GM12864 (cell line): Measurements from ENCODE around the gene ZNF530.

Source experiments
- DNase-seq: peaks from one replicate; pipeline ENCODE4 v3.0.0-alpha.2; 2011; ENCODE audit warnings: low read depth
- H3K4me3 ChIP-seq: 2 replicates; pipeline ENCODE4 v1.5.1; 2011; ENCODE audit warnings: mild to moderate bottlenecking, low read depth, low read length, control low read depth
- CTCF ChIP-seq: IDR thresholded peaks from 2 replicates; pipeline ENCODE4 v1.5.1; 2011; ENCODE audit warnings: low read depth, mild to moderate bottlenecking, moderate library complexity, low read length, control low read depth, inconsistent platforms; ENCODE audit errors: missing control alignments

Gene ZNF530

GRCh38 chr19:57611113-57611512, 11.4 kb downstream of the ZNF530 start:
- H3K4me3 ChIP-seq: no peak overlapping the region
- no peak for TF ChIP-seq CTCF
- DNase-seq: no peak

- peak within 1 kb of the TSS; percentile 59 for H3K4me3 ChIP-seq
Observed at GRCh38 chr19:57613941-57614743, 14.5 kb downstream of the ZNF530 start, which contains the start of gene ZNF134. Gene ZNF134 (plus strand): TSS chr19:57614242. CDS start chr19:57619469, 5,227 bp downstream.

DNA sequence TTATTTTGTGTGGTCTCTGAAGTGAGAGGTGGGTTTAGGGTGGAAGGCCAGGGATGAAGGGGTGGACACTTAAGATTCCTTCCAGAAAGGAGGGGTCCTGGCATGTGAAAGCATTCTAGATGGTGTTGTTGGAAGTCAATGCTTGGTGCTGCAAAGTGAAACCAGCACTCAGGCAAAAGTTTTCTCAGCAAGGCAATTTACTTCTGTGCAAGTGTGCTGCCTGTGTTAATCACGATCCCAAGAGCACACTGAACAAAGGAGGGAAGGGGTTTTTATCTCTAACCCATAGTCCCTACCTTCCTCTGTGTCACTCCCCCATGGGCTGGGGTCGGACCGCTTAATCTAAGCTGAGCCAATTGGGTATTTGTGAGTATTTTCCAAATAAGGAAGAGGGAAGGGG, 15.7 kb downstream of the ZNF530 start:
- DNase-seq: no peak
- H3K4me3 ChIP-seq: no peak overlapping the region
- TF ChIP-seq CTCF: no peak

More at GRCh38 chr19:57613941-57614743, 14.5 kb downstream of the ZNF530 start, which contains the start of gene ZNF134:
- peak; percentile 83 for DNase-seq
- TF ChIP-seq CTCF: peak; percentile 16

DNA sequence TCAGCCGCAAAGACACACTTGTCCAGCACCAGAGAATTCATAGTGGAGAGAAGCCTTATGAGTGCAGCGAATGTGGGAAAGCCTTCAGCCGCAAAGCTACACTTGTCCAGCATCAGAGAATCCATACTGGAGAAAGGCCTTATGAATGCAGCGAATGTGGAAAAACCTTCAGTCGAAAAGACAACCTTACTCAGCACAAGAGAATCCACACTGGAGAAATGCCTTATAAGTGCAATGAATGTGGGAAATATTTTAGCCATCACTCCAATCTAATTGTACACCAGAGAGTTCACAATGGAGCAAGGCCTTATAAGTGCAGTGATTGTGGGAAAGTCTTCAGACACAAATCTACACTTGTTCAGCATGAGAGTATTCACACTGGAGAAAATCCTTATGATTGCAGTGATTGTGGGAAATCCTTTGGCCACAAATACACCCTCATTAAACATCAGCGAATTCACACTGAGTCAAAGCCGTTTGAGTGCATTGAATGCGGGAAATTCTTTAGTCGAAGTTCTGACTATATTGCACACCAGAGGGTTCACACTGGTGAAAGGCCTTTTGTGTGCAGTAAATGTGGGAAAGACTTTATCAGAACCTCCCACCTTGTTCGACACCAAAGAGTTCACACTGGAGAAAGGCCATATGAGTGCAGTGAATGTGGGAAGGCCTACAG, 21.1 kb downstream of the ZNF530 start:
- H3K4me3 ChIP-seq: no peak overlapping the region
- no peak for TF ChIP-seq CTCF
- DNase-seq: no peak

DNA sequence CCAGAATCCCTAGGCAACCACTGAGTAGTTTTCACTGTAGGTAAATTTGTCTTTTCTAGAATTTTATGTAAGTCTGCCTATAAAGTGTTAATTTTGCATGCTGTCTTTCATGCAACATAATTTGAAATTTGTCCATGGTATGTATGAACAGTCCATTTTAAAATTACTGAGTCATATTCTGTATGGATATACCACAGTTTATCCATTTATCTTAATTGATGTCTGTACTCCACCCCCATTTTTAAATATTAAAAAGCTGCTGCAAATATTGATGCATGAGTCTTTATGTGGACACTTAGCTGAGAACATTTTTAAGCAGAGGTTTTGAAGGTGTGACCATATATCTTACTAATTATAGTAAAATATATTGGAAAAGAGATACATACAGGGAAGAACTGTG, 23.4 kb downstream of the ZNF530 start:
- no peak for TF ChIP-seq CTCF
- DNase-seq: no peak
- H3K4me3 ChIP-seq: no peak overlapping the region

DNA sequence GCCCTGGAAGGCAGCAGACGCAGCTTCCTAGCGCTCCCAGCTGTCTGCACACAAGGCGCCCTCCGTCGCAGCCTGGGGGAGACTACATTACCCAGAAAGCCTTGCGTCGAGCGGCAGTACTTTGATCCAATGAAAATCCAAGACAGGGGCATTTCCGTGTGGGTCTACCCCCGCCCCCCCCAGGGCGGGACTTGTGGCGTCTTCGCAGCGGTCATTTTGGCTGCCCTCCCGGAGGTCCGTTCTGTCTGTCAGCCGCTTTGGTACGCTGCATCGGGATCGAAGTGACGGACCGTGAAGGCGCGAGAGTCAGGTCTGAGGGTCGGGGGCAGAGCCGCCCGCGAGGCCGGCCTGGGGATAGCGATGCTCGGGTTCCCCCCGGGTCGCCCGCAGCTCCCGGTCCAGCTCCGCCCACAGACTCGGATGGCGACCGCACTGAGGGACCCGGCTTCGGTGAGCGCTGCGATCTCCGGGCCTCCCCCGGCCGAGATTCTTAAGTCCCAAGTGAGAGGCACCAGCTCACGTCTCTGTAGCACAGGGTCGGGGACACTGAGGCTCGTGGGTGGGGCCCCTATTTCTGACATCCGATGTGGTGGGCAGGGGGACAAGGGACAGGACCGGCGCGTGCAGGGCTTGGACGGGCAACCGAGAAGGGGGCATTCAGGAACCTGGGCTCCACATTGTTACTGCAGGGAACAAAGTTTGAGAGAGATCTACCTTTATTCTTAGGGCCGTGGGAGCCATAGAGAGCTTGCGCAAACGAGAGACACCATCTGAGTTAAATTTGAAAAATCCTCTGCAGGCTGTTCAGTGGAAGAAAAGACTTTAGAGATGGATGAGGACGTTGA, 33.5 kb downstream of the ZNF530 start, which contains the start of gene ZNF211:
ZNF211 (plus strand) TSS at position 182 of the 845 bp plus-strand sequence; CDS start at position 361, 179 bp downstream.
- peak; percentile 86 for DNase-seq

More for the DNA sequence above, 33.5 kb downstream of the ZNF530 start, which contains the start of gene ZNF211:
- no peak for TF ChIP-seq CTCF
- H3K4me3 ChIP-seq: peak within 1 kb of the TSS; percentile 60
